ENCODE data around the gene CFTR.
"Not testable (repeated sequence)": the region's sequence is repeated elsewhere in the genome, so short reads cannot be mapped to it uniquely, and the experiment has no call there.

Gene CFTR

DNA sequence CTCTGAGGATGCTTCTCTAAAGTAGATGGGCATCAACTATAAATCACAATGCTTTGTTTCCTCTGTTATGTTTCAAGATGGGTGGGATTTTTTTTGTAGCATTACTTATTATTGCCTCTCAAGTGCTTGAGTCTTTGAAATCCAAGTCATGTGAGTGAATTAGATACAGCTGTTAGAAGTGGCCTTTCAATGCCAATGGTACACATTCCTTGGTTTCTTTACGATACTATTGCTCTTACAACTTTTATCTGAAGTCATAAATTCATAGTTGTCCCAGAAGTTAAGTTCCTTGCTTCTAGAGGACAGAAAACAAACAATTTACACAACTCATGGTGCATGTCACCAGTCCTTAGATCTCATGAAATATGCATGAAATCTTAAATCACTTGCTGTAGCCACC, 15.5 kb downstream of the CFTR start:
- DNase-seq (ENCODE audit: low spot score): no peak

DNA sequence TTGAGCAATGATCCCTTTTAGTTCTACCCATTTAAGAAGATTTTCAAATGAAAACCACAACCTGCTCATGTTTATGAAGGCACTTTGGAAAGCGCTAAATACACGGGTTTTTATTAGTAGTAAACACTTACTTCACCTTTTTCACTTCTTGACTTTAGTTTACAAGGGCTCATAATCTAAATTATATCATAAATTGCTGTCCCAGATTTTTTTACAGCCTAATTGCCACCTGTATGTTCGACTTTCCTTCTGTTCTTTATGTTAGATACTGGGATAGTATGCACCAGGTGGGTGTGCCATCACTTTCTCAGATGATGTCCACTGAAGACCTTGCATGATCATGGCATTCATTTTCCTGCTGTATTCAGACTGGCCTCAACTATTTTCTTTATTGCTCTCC, 22.5 kb downstream of the CFTR start:
- no peak for DNase-seq (ENCODE audit: low spot score)

- DNase-seq (ENCODE audit: low spot score): no peak
These were observed 25.4 kb downstream of the CFTR start for GRCh38 chr7:117505238-117505637.

DNA sequence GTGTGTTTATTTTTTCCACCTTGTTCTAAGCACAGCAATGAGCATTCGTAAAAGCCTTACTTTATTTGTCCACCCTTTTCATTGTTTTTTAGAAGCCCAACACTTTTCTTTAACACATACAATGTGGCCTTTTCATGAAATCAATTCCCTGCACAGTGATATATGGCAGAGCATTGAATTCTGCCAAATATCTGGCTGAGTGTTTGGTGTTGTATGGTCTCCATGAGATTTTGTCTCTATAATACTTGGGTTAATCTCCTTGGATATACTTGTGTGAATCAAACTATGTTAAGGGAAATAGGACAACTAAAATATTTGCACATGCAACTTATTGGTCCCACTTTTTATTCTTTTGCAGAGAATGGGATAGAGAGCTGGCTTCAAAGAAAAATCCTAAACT, 28.9 kb downstream of the CFTR start:
- no peak for DNase-seq (ENCODE audit: low spot score)

DNA sequence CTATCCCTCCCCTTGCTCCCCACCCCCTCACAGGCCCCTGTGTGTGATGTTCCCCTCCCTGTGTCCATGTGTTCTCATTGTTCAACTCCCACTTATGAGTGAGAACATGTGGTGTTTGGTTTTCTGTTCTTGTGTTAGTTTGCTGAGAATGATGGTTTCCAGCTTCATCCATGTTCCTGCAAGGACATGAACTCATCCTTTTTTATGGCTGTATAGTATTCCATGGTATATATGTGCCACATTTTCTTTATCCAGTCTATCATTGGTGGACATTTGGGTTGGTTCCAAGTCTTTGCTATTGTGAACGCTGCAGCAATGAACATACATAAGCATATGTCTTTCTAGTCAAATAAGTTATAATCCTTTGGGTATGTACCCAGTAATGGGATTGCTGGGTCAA, 37.4 kb downstream of the CFTR start:
- not testable (repeated sequence) for DNase-seq (ENCODE audit: low spot score)

GRCh38 chr7:117530390-117530789, 50.6 kb downstream of the CFTR start:
- no peak for DNase-seq (ENCODE audit: low spot score)

GRCh38 chr7:117531595-117532244, 51.9 kb downstream of the CFTR start:
- DNase-seq (ENCODE audit: low spot score): no peak

- DNase-seq (ENCODE audit: low spot score): no peak
These were observed 58.2 kb downstream of the CFTR start for GRCh38 chr7:117538053-117538452.

- DNase-seq (ENCODE audit: low spot score): no peak
These were observed 64.2 kb downstream of the CFTR start for GRCh38 chr7:117544061-117544460.

- no peak for DNase-seq (ENCODE audit: low spot score)
These were observed 68.2 kb downstream of the CFTR start for GRCh38 chr7:117548035-117548434.

DNA sequence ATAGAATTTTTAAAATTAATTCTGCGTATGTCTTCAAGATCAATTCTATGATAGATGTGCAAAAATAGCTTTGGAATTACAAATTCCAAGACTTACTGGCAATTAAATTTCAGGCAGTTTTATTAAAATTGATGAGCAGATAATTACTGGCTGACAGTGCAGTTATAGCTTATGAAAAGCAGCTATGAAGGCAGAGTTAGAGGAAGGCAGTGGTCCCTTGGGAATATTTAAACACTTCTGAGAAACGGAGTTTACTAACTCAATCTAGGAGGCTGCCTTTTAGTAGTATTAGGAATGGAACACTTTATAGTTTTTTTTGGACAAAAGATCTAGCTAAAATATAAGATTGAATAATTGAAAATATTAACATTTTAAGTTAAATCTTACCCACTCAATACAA, 70.8 kb downstream of the CFTR start:
- no peak for DNase-seq (ENCODE audit: low spot score)

DNA sequence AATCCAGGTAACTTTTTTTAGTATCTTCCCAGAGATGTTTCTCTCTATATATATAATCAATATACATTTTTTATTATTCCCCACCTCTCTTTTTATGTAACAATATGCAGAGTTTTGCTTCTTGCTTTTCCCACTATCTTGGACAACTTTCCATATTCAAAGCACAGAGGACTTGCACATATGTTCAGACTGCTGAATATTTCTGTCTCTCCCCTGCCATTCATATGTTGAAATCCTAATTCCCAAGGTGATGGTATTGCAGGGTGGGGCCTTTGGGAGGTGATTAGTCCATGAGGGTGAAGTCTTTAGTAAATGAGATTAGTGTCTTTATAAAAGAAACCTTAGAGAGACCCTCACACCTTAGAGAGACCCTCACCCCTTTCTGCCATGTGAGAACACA, 72.8 kb downstream of the CFTR start:
- DNase-seq (ENCODE audit: low spot score): no peak

DNA sequence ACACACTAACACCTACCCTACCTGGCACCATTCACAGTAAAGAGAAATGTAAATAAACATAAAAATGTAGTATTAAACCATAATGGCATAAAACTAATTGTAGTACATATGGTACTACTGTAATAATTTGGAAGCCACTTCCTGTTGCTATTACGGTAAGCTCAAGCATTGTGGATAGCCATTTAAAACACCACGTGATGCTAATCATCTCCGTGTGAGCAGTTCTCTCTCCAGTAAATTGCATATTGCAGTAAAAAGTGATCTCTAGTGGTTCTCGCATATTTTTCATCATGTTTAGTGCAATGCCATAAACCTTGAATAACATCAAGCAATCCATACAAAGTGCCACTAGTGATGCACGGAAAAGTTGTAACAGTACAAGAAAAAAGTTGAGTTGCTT, 75.4 kb downstream of the CFTR start:
- no peak for DNase-seq (ENCODE audit: low spot score)

GRCh38 chr7:117559391-117559790, 79.6 kb downstream of the CFTR start:
- no peak for DNase-seq (ENCODE audit: low spot score)

DNA sequence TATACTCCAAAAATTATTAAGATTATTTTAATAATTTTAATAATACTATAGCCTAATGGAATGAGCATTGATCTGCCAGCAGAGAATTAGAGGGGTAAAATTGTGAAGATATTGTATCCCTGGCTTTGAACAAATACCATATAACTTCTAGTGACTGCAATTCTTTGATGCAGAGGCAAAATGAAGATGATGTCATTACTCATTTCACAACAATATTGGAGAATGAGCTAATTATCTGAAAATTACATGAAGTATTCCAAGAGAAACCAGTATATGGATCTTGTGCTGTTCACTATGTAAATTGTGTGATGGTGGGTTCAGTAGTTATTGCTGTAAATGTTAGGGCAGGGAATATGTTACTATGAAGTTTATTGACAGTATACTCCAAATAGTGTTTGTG, 80.2 kb downstream of the CFTR start:
- no peak for DNase-seq (ENCODE audit: low spot score)

DNA sequence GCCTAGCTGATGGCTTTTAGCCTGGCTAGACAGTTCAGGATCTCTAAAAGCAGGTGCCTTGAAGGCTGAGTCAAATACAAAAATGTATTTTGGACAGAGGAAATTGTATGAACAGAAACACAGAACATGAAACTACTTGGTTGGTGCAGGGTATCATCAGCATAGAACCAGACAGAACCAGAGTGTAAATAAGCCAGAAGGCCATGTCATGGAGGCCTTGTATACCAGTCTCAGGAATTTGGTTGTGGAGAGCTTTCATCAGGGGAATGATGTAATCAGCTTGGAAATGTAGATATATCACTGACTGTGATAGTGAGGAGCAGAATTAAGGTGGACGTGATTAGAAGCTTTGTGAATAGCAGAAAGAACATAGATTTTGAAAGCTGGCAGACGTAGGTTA, 82.9 kb downstream of the CFTR start:
- no peak for DNase-seq (ENCODE audit: low spot score)

- DNase-seq (ENCODE audit: low spot score): no peak
These were observed 84.3 kb downstream of the CFTR start for GRCh38 chr7:117564080-117564479.

- no peak for DNase-seq (ENCODE audit: low spot score)
These were observed 84.8 kb downstream of the CFTR start for GRCh38 chr7:117564627-117565026.

GRCh38 chr7:117565226-117565625, 85.4 kb downstream of the CFTR start:
- DNase-seq (ENCODE audit: low spot score): no peak

- DNase-seq (ENCODE audit: low spot score): no peak
These were observed 88.0 kb downstream of the CFTR start for GRCh38 chr7:117567781-117568180.

- no peak for DNase-seq (ENCODE audit: low spot score)
These were observed 93.2 kb downstream of the CFTR start for GRCh38 chr7:117572856-117573620.

DNA sequence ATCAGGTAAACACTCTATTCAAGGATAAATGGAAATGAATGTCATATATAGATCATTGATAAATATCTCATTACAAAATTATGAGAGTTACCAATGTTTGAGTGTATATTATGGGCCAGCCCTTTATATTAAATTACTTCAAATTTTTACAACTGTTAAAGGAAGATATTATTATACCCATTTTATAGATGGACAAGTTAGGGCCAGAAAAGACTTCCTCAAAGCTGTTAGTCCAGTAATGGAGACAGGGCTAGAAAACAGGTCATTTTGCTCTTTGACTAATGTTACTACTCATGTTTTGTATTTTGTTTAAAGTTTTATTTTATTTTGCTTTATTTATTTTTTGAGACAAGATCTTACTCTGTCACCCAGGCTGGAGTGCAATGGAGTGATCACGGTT, 101.6 kb downstream of the CFTR start:
- no peak for DNase-seq (ENCODE audit: low spot score)

DNA sequence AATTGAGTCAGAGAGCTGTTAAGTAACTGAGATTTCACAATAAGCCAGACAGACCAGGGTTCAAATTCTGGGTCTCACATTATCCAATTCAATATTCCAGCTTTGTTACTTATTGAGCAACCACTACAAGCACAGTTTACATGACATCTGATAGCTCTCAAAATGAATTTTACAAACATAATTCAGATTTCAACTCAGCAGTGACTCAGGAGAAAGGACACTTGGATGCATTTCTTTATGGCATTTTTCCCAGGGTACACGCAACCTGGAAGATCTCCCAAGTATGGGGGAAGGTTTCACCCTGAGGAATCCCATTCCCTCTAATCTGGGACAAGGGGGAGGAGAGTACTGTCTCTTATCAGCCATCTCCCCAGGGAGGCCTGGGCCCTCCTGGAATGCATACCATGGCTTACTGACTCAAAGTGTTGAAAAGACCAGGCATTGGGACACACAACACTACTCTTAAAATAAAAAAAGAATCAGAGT, 102.4 kb downstream of the CFTR start:
- DNase-seq (ENCODE audit: low spot score): no peak

GRCh38 chr7:117587931-117588330, 108.1 kb downstream of the CFTR start:
- no peak for DNase-seq (ENCODE audit: low spot score)
